HG03103 (cell line): ENCODE data around the gene FAM72B.
"Not testable (repeated sequence)": the region's sequence is repeated elsewhere in the genome, so short reads cannot be mapped to it uniquely, and the experiment has no call there.

ENCODE experiments used
- ATAC-seq: cut with Tn5 transposase; IDR thresholded peaks from one replicate; pipeline ENCODE4 v1.9.1; 2021; ENCODE audit warnings: low read depth; ENCODE audit not compliant: unreplicated experiment

Gene FAM72B

DNA sequence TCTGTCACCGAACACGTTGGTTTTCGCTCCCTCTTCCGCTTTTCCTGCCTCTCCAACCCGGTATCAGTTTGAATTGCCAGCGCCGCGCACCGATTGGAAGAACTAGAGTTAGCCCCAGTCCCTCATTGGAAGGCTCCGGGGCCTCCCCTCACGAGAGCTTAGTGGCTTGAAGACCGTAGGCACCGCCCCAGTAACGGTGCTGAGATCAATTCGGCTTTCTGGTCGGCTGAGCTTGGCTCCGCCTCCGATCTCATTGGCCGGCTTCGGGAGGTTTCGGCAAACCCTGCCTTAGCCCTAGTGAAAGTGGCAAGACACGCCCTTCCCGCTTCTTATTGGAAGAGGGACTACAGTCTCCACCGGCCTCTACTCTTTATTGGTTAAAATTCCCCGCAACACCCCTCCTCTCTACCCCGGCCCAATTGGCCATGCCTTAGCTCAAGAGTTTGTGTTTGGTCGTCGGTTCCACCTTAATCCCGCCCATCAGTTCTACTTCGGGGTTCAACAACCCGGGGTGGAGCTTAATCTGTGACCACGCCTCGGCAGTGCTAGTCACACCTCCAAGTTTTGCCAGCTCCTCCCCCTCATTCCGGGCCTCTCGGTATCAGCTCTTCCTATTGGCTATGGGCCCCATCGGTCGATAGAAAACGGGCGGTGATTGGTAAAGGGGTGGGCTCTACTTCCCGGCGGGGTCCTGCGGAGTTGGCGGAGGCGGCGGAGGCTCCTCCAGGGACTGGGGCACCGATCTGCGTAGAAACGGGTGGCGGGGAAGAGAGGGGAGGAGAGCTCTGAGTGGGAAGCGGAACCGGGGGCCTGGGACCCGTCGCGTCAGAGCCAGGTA lies at the start of gene FAM72B, which contains the start of gene SRGAP2C:
Gene FAM72B, minus strand, starts transcription at position 51 of the 838 bp plus-strand sequence. CDS start 851 bp downstream, outside the sequence.
Gene SRGAP2C, plus strand, starts transcription at position 686 of the 838 bp plus-strand sequence. CDS start 2,472 bp downstream, outside the sequence.
- ATAC-seq = peak; percentile 76

GRCh38 chr1:121232445-121233125 lies 48.4 kb upstream of the FAM72B start:
- not testable (repeated sequence) for ATAC-seq

DNA sequence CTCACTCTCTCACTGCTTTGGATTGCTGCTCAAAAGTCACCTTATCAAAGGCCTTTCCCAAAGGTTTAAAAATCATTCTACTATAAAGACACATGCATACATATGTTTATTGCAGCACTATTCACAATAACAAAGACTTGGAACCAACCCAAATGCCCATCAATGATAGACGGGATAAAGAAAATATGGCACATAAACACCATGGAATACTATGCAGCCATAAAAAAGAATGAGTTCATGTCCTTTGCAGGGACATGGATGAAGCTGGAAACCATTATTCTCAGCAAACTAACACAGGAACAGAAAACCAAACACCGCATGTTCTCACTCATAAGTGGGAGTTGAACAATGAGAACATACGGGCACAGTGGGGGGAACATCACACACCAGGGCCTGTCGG lies 46.5 kb upstream of the FAM72B start:
- not testable (repeated sequence) for ATAC-seq

GRCh38 chr1:121227544-121228330 lies 43.6 kb upstream of the FAM72B start:
- not testable (repeated sequence) for ATAC-seq

DNA sequence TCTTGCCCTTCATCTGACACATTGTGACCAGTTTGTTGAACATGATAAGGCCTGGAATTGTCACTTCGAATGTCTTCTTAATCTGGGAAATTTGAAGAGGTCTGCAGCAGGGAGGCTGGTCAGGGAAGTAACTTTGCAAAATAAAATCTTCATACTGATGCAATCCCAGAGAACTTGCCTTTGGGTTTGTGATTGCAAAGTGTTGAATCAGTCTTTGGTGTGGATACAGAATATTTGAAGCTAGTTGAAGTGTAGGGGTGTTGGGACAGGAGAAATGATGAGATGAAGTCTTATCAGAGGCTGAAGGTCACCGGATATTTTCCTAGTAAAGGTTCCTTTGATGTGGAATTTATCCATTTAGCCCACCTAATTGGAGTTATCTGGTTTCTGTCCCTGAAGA lies 42.8 kb upstream of the FAM72B start:
- ATAC-seq = not testable (repeated sequence)

DNA sequence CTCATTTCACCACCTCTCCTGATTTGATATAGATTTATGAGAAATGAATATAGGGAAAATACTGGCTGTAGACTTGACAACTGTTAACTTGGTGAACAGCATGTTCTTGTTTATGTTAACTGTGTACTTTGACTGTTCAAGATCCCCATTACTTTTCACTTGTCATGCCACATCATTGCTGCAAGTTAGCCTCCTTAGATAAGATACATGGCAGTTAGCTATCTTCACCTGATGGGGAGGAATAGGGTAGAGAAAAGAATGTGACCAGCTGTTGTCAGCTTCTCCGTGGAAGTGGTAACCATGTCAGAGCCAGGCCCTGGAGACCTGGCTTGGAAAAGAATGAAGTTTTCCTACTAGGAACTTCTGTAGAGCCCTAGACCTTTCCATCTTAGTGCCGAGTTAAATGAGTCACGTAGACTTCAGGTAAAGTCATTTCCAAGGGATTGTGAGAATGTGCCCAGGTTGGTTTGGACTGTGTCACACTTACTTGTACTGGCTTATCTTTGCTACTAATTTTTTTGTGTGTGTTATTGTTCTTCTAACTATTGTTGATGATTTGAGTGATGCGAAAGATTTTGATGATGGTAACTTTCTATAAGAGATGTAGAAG lies 42.3 kb upstream of the FAM72B start:
- not testable (repeated sequence) for ATAC-seq

DNA sequence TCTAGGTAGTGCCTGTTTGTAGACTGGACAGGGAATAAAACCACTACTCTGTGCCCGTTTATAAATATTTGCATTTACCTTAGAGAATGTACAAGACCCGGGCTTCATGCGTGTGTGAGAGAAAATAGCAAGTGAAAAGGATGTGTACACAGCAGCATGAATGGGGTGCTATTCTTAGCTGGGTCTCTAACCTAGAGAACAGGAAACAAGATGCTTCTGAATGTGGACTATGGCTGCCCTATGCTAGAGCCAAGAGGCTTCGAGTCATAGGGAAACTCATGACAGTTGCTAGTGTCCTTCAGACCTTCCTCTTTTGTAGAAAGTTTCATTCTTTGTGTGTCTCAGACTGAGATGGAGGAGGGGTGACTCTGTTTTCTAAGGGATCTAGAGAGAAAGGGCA lies 40.6 kb upstream of the FAM72B start:
- ATAC-seq = peak; percentile 98

- ATAC-seq = peak; percentile 52
Measured at GRCh38 chr1:121221770-121222169, 37.6 kb upstream of the FAM72B start.

DNA sequence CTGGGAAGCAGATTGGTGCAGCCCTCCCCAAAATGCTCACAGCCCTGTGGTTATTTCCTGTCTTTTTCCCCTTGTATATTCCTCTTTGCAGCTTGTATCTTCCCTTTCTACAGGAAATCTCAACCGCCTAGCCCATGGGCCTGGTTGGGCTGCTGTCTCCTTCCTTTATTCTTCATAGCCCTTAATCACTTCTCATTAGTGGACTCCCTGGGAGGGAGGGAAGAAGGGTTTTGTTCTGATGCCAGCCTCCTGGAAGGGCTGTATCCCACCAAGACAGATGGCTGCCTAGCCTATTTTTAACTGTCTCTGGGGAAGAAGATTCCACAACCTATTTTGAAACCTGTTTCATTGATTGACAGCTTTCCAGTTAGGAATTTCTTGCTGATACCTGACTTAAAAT lies 32.5 kb upstream of the FAM72B start:
- not testable (repeated sequence) for ATAC-seq

DNA sequence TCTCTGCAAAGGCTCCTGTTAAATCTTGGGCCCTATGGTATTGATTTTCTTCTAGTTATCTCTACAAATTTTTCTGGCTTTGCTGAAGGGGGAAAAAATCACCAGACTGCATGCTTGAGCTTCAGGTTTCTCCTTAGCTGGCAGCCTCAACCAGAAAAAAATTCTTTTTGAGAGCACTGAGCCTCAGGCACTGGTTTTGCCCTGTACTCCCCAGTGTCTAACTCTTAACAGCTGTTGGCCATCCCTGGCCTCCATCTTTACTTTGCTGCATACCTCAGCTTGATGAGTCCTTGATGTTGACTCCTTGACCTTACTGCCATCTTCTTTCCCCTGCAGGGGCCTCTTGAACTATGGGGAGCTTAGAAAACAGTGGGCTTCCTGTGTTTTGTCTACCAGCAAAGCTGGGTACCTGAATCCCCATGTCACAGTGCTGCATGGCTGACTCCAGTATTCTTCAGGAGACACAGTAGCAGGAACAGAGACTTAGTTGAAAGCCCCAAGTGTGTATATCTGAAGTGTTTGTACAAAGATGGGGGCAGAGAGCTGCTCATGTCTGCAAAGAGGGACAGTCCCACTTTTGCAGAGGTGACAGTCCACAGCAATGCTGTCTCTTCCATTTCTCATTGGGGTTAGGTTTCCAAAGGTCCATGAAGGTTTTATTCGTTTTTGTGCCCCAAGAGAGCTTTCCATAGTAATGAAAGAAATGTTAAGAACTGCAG lies 31.7 kb upstream of the FAM72B start:
- not testable (repeated sequence) for ATAC-seq

DNA sequence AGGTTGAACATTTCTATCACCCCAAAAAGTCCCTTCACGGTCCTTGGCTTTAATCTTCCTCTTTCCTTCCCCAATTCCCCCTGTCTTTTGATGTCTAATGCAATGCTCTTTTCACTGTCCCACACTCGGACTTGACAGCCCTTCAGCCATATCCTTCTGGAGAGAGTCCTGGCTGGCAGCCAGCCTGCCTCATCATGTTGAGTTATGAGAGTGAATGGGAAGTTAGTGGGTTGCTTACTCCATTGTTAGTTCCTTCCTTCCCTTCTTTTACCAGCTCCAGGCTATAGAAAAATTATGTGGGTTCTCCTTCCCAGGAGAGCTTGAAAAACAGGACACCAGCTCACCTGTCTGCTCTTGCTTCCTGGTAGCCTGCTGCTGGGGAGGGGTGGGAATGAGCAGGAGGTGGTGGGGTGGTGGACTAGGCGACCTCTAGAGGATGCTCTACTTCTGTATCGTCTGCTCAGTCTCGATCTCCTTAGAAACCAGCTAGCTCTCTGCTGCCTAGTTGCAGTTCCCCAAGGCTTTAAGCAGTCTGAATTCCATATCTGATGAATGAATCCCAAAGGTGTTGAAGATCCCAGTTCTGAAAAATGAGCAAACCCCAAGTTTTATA lies 30.5 kb upstream of the FAM72B start:
- ATAC-seq = not testable (repeated sequence)

DNA sequence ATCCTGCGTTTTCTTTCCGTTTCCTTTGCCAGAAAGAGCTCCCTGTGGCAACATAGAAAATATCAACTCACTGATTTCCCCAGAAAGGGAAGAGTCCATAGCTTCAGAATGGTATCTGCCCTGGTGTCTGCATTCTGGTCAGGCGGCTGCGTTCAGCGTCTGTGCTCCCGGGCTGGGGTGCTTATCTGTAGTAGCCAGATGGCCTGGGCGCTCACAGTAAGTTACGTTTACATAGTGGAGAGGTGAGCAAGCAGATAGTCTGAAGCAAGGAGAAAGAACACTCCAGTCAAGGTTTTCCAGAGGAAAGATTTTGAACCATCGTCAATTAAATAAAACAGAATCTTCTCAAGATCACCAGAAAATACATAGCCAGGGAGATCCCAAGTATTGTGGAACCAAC lies 29.4 kb upstream of the FAM72B start:
- ATAC-seq = not testable (repeated sequence)

- ATAC-seq = not testable (repeated sequence)
Measured at GRCh38 chr1:121210778-121211177, 26.6 kb upstream of the FAM72B start.

DNA sequence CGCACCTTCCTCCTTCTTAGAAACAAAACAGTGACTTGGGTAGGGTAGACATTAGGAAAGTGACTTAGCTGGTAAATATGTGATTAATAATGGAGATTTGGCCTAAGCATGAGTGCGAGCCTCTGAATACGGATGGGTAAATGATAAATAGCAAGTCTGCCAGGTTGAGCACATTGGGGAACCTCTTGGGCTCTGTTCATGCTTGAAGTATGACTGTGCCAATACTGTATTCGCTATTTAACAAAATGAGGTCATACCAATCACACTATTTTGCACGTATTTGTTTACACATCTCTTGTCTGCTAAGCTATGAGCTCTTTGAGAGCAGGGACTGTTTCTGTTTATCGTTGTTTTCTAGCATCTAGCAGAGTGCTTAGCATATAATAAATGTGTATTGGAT lies 24.2 kb upstream of the FAM72B start:
- not testable (repeated sequence) for ATAC-seq

- ATAC-seq = not testable (repeated sequence)
Measured at GRCh38 chr1:121207328-121207727, 23.2 kb upstream of the FAM72B start.

GRCh38 chr1:121205786-121206711 lies 21.9 kb upstream of the FAM72B start:
- ATAC-seq = not testable (repeated sequence)

DNA sequence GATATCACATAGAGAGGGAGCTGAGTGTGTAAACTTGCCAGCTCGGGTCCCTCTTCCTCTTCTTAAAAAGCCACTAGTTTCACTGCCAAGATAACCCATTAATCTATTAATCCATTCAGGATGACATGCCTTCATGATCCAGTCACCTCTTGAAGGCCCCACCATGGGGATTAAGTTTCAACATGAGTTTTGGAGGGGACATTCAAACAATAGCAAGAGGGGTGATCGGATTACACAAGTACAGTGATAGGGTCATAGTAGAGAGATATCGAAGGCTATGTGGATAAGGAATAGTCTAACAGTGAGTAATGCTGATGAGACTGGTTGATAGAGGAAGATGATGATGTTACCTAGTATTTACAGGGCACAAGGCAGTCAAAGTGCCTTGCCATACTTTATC lies 18.8 kb upstream of the FAM72B start:
- ATAC-seq = not testable (repeated sequence)
